K562 (cell line): ENCODE results near the gene BMS1. TPM values are rescaled to one million over a fixed set of nuclear protein-coding genes. Genes with fewer than 3 reads are reported as not detected.
A peak's percentile ranks its signal among the peaks of the same experiment; 100 is the strongest.
"Not testable (repeated sequence)": the region's sequence is repeated elsewhere in the genome, so short reads cannot be mapped to it uniquely, and the experiment has no call there.

ENCODE experiments used
- ATAC-seq: fragments of 200-7000 bp; cut with Tn5 transposase; 3 replicates; pipeline ENCODE4 v1.9.1; 2020; ENCODE audit warnings: moderate library complexity
- BruUV-seq: library from RNA; stranded (reverse); fragments of 400-500 nt; replicated peaks from 2 replicates; lab custom pipeline; 2021; lab: Mats Ljungman, UMichigan
- CTCF ChIA-PET: fragments of 300-600 bp; formaldehyde crosslinking; extraction: SDS; loops from one replicate; lab custom pipeline; 2021; ENCODE audit warnings: low intra/inter-chr PET ratio; lab: Yijun Ruan, JAX
- POLR2A ChIA-PET: fragments of 300-600, 350-650 bp; sonication (Branson Sonifier 250); formaldehyde crosslinking; extraction: SDS; loops from one replicate; lab custom pipeline; 2021; ENCODE audit warnings: antibody characterized with exemption, inconsistent platforms; lab: Yijun Ruan, JAX
- DNase-seq, 4 experiments: peaks; one replicate each; pipeline versions ENCODE4 v3.0.0 to v3.0.0-alpha.2; 2011 to 2018; ENCODE audit warnings: low spot score in 3 of 4, mixed read lengths in 3 of 4; ENCODE audit errors: extremely low read depth in 1 of 4
- FAIRE-seq: peaks from 2 replicates; lab custom pipeline; 2011; peaks lifted over from hg19 to GRCh38; lab: Jason Lieb, UNC
- H2AFZ ChIP-seq: 2 replicates; pipeline ENCODE4 v1.6.0; 2011; ENCODE audit warnings: low read depth, low read length, control low read depth, inconsistent platforms
- H3K27ac ChIP-seq: fragments of 200-600 bp; 3 replicates; pipeline ENCODE4 v1.8.0; 2011; ENCODE audit warnings: low read depth, mild to moderate bottlenecking, control low read depth, inconsistent platforms, low read length, moderate library complexity, mixed read lengths; ENCODE audit errors: extremely low read depth
- H3K27me3 ChIP-seq, 2 experiments: fragments of 300-600 bp in 1 of 2; 2 replicates in 1 of 2; 3 replicates in 1 of 2; pipeline versions ENCODE4 v1.6.0 to v1.8.0; 2011; ENCODE audit warnings: inconsistent platforms in 2 of 2, low read length in 2 of 2, mild to moderate bottlenecking in 1 of 2, mixed read lengths in 1 of 2, moderate library complexity in 1 of 2; ENCODE audit not compliant: control insufficient read depth in 2 of 2, insufficient read depth in 2 of 2
- H3K36me3 ChIP-seq: fragments of 300-600 bp; 3 replicates; pipeline ENCODE4 v1.8.0; 2011; ENCODE audit warnings: mild to moderate bottlenecking, low read length, inconsistent platforms; ENCODE audit not compliant: control insufficient read depth, insufficient read depth
- H3K4me1 ChIP-seq, 2 experiments: fragments of 200-600 bp in 1 of 2; replicated peaks in 1 of 2; 2 replicates in 1 of 2; 3 replicates in 1 of 2; pipeline versions ENCODE4 v1.5.1 to v1.8.0; 2011; ENCODE audit warnings: inconsistent platforms in 2 of 2, low read length in 2 of 2, mild to moderate bottlenecking in 1 of 2, mixed read lengths in 1 of 2, moderate library complexity in 1 of 2; ENCODE audit not compliant: control insufficient read depth in 2 of 2, insufficient read depth in 2 of 2
- H3K4me2 ChIP-seq: 2 replicates; pipeline ENCODE4 v1.6.1; 2011; ENCODE audit warnings: low read length, control low read depth, inconsistent platforms, mixed read lengths; ENCODE audit not compliant: insufficient read depth
- H3K4me3 ChIP-seq: fragments of 200-600 bp; sonication (generic), shearing (Covaris generic); 2 replicates; pipeline ENCODE4 v1.5.1; 2016; ENCODE audit warnings: control low read depth, inconsistent platforms
- H3K79me2 ChIP-seq: fragments of 200-600 bp; 3 replicates; pipeline ENCODE4 v1.8.0; 2011; ENCODE audit warnings: low read length, inconsistent platforms; ENCODE audit not compliant: control insufficient read depth, insufficient read depth
- H3K9ac ChIP-seq, 2 experiments: 2 replicates each; pipeline versions ENCODE4 v1.6.0 to v1.6.1; 2011; ENCODE audit warnings: low read depth in 2 of 2, low read length in 2 of 2, control low read depth in 1 of 2, inconsistent platforms in 1 of 2, mild to moderate bottlenecking in 1 of 2, mixed read lengths in 1 of 2; ENCODE audit not compliant: insufficient read depth in 1 of 2
- H3K9me1 ChIP-seq: one replicate; pipeline ENCODE4 v1.6.0; 2011; ENCODE audit warnings: inconsistent platforms, mild to moderate bottlenecking, low read length, moderate library complexity; ENCODE audit not compliant: control insufficient read depth, insufficient read depth
- H3K9me3 ChIP-seq: replicated peaks from 2 replicates; pipeline ENCODE4 v1.5.1; 2011; ENCODE audit warnings: low read depth, low read length, inconsistent platforms; ENCODE audit not compliant: control insufficient read depth, insufficient read depth
- H4K20me1 ChIP-seq: replicated peaks from 2 replicates; pipeline ENCODE4 v1.6.1; 2011; ENCODE audit warnings: low read length, inconsistent platforms, mixed read lengths; ENCODE audit not compliant: control insufficient read depth, insufficient read depth
- ATF6 ChIP-seq: sonication (generic); formaldehyde crosslinking; IDR thresholded peaks from 2 replicates; pipeline ENCODE4 v1.4.0; 2020; ENCODE audit warnings: mild to moderate bottlenecking, missing genetic modification reagents
- DPF2 ChIP-seq: fragments of 450-650 bp; IDR thresholded peaks from 2 replicates; pipeline ENCODE4 v1.6.1; 2016
- HOMEZ ChIP-seq: fragments of 250-450 bp; sonication (Bioruptor Pico); IDR thresholded peaks from 2 replicates; pipeline ENCODE4 v1.4.0; 2020; ENCODE audit warnings: mild to moderate bottlenecking, moderate library complexity
- KDM2B ChIP-seq: fragments of 250-450 bp; sonication (Bioruptor Pico); IDR thresholded peaks from 2 replicates; pipeline ENCODE4 v1.8.0; 2021; ENCODE audit warnings: mild to moderate bottlenecking, moderate library complexity
- LARP7 ChIP-seq: fragments of 450-650 bp; IDR thresholded peaks from 2 replicates; pipeline ENCODE4 v1.6.1; 2016
- NEUROD1 ChIP-seq: fragments of 150-350 bp; IDR thresholded peaks from 2 replicates; pipeline ENCODE4 v1.6.1; 2014; ENCODE audit warnings: borderline replicate concordance, low read length, low read depth; ENCODE audit not compliant: partially characterized antibody
- NFYB ChIP-seq: IDR thresholded peaks from 2 replicates; pipeline ENCODE4 v1.6.1; 2011; ENCODE audit warnings: mild to moderate bottlenecking, moderate library complexity; ENCODE audit not compliant: insufficient read length; ENCODE audit errors: extremely low read depth
- SUPT5H ChIP-seq: fragments of 450-650 bp; IDR thresholded peaks from 2 replicates; pipeline ENCODE4 v1.6.1; 2016
- USF2 ChIP-seq: sonication (generic); formaldehyde crosslinking; IDR thresholded peaks from 2 replicates; pipeline ENCODE4 v1.5.0; 2020; ENCODE audit warnings: missing genetic modification reagents
- WGBS: fragments of 100-300 bp; shearing (Covaris generic); methylation state at CpG from one replicate; pipeline ENCODE4 v1.1.6; 2016; ENCODE audit warnings: low coverage, mixed read lengths; ENCODE audit not compliant: insufficient coverage; ENCODE audit errors: missing lambda C conversion rate; 5-methylcytosine and 5-hydroxymethylcytosine counted together
- in situ Hi-C: fragments of 300-500 bp; cut with MboI; formaldehyde crosslinking; loops from 4 replicates; pipeline ENCODE4 v1.15.0; 2018; ENCODE audit warnings: inconsistent platforms, mixed read lengths
- intact Hi-C: fragments of 100-400 bp; cut with micrococcal nuclease; formaldehyde crosslinking; loops from 2 replicates; pipeline ENCODE4 v1.14.2; 2022
- polyA plus RNA-seq, 8 experiments: library from polyadenylated mRNA; depleted of rRNA in 4 of 8; stranded (reverse) in 5 of 8; unstranded in 3 of 8; fragments of >200 nt; fragmentation: Nextera tagmentation in 2 of 8; fragmentation: Illumina TruSeq in 1 of 8; extraction: Ambion mirVana in 2 of 8; extraction: Trizol in 1 of 8; gene quantifications; 2 replicates each; pipeline versions ENCODE4 v1.2.1 to v1.2.3, GENCODE V29; 2011 to 2014; ENCODE audit warnings: inconsistent platforms in 1 of 8, missing spikeins in 1 of 8
- total RNA-seq, 7 experiments: library from RNA; depleted of rRNA in 6 of 7; stranded (reverse); fragments of >200 nt in 6 of 7; fragmentation: Illumina TruSeq in 2 of 7; extraction: Trizol in 2 of 7; gene quantifications; 2 replicates each; pipeline versions ENCODE4 v1.2.1 to v1.2.3, GENCODE V29; 2011 to 2021; ENCODE audit warnings: low replicate concordance in 1 of 7

BMS1 gene
- total and polyA plus RNA-seq, 9 of the 15 experiments (the other 6 are each of a cell fraction or from before 2014, with no cell fraction given) = 11.1 to 46.9 (median 32.7) TPM

GRCh38 chr10:42871138-42871641, 88.6 kb downstream of the BMS1 start:
- H3K27ac ChIP-seq, H3K4me3 ChIP-seq, H3K36me3 ChIP-seq, H3K9me1 ChIP-seq, H2AFZ ChIP-seq, H3K9me3 ChIP-seq, H4K20me1 ChIP-seq, H3K79me2 ChIP-seq, ATAC-seq, H3K9ac ChIP-seq, CTCF ChIA-PET, DNase-seq, BruUV-seq, in situ Hi-C loops, intact Hi-C loops, FAIRE-seq, H3K4me2 ChIP-seq: not testable (repeated sequence)
- H3K27me3 ChIP-seq = peaks cover 13 to 49% of the 10 kb centered on the region in 2 experiments; a peak in 4 of 5 replicates
- WGBS = 0% methylated on average over 13 of the region's 13 CpGs
- H3K4me1 ChIP-seq = peaks cover 0 to 18% of the 10 kb centered on the region in 2 experiments; a peak in 3 of 5 replicates
- peak; percentile 26; the same call in 1 of the 2 replicates for TF ChIP-seq USF2
- POLR2A ChIA-PET = interaction anchor here (0.8 kb wide), 1 partner anchor 9 kb away, joined by 3 read pairs; no protein-coding TSS in a partner anchor

- Histone ChIP-seq H3K4me1 (peaks cover 0 to 12% of the 10 kb centered on the region in 2 experiments; a peak in 3 of 5 replicates), H3K36me3 (no peaks in the 10 kb centered on the region), H3K9ac (no peak overlapping the region), H3K27ac (no peak overlapping the region), H3K79me2 (no peaks in the 10 kb centered on the region), H3K27me3 (peaks cover 11 to 50% of the 10 kb centered on the region in 2 experiments; a peak in 4 of 5 replicates), H3K4me2 (no peak overlapping the region), H2AFZ (no peak overlapping the region), H3K9me3 (no peaks in the 10 kb centered on the region), H4K20me1 (no peaks in the 10 kb centered on the region; the same call in 1 of the 2 replicates), H3K4me3 (no peak overlapping the region), H3K9me1 (peaks cover 3% of the 10 kb centered on the region)
- ATAC-seq (no peak), FAIRE-seq (no peak), DNase-seq (no peak)
- ChIA-PET CTCF (no interaction called here), POLR2A (no interaction called here)
- 2% methylated on average over 6 of the region's 6 CpGs for WGBS
- BruUV-seq = no TSS peak
- intact Hi-C loops (no loop called here), in situ Hi-C loops (no loop called here)
- TF ChIP-seq HOMEZ (CRISPR knock-in tag) (no peak), ATF6 (no peak), KDM2B (CRISPR knock-in tag) (no peak), NEUROD1 (no peak), DPF2 (no peak), SUPT5H (no peak), LARP7 (no peak), NFYB (no peak)
These were observed 89.2 kb downstream of the BMS1 start for GRCh38 chr10:42871823-42872222.
